GM12801 (cell line): ENCODE measurements around the gene GBX1.

ENCODE experiments used
- CTCF ChIP-seq: IDR thresholded peaks from one replicate; pipeline ENCODE4 v1.5.1; 2011; ENCODE audit warnings: control low read depth; ENCODE audit not compliant: insufficient read length; ENCODE audit errors: extremely low read depth

The GBX1 gene

GRCh38 chr7:151122796-151123157 lies 44.7 kb downstream of the GBX1 start:
- TF ChIP-seq CTCF: no peak

GRCh38 chr7:151122276-151122675 lies 45.2 kb downstream of the GBX1 start:
- TF ChIP-seq CTCF: no peak

GRCh38 chr7:151121380-151122170 lies 45.9 kb downstream of the GBX1 start:
- TF ChIP-seq CTCF: no peak

- no peak for TF ChIP-seq CTCF
Observed at GRCh38 chr7:151120896-151121295, 46.6 kb downstream of the GBX1 start.

GRCh38 chr7:151119902-151120301 lies 47.6 kb downstream of the GBX1 start:
- no peak for TF ChIP-seq CTCF

- TF ChIP-seq CTCF: no peak
Observed at GRCh38 chr7:151119055-151119415, 48.5 kb downstream of the GBX1 start.

- no peak for TF ChIP-seq CTCF
Observed at GRCh38 chr7:151118108-151119054, 49.1 kb downstream of the GBX1 start.
